IMR-90 (cell line): ENCODE data around the gene ASB1. TPM values are rescaled to one million over a fixed set of nuclear protein-coding genes. Genes with fewer than 3 reads are reported as not detected.
A peak's percentile ranks its signal among the peaks of the same experiment; 100 is the strongest.

Source experiments
- ATAC-seq: fragments of 200-7000 bp; cut with Tn5 transposase; 2 replicates; pipeline ENCODE4 v1.9.1; 2020; ENCODE audit warnings: low read depth, mild to moderate bottlenecking, moderate library complexity
- Bru-seq: library from RNA; stranded (reverse); fragments of 400-500 nt; gene quantifications from one replicate; lab custom pipeline; 2021; lab: Mats Ljungman, UMichigan
- BruChase-seq, 2 experiments: library from RNA; stranded (reverse); fragments of 400-500 nt; gene quantifications; one replicate each; lab custom pipeline; 2021; lab: Mats Ljungman, UMichigan
- BruUV-seq: library from RNA; stranded (reverse); fragments of 400-500 nt; replicated peaks from 2 replicates; lab custom pipeline; 2021; lab: Mats Ljungman, UMichigan
- CTCF ChIA-PET: fragments of 300-600 bp; formaldehyde crosslinking; extraction: SDS; loops from one replicate; lab custom pipeline; 2021; ENCODE audit warnings: antibody characterized with exemption; lab: Yijun Ruan, JAX
- POLR2A ChIA-PET: fragments of 300-600 bp; sonication (Branson Sonifier 250); formaldehyde crosslinking; loops from one replicate; lab custom pipeline; 2022; ENCODE audit warnings: antibody characterized with exemption; ENCODE audit not compliant: unreplicated experiment; lab: Charles Lee
- DNase-seq: peaks from one replicate; pipeline ENCODE4 v3.0.0; 2013
- H2AFZ ChIP-seq: replicated peaks from 2 replicates; pipeline ENCODE3; 2013; ENCODE audit warnings: low read length, mild to moderate bottlenecking; ENCODE audit not compliant: poor library complexity
- H2AK5ac ChIP-seq: 2 replicates; pipeline ENCODE4 v1.6.1; 2013; ENCODE audit warnings: low read depth, low read length, inconsistent platforms
- H2AK9ac ChIP-seq: replicated peaks from 2 replicates; pipeline ENCODE3; 2013; ENCODE audit warnings: mild to moderate bottlenecking, low read depth, low read length, moderate library complexity; ENCODE audit not compliant: poor library complexity
- H2BK120ac ChIP-seq: 2 replicates; pipeline ENCODE4 v1.6.1; 2013; ENCODE audit warnings: low read depth, low read length, inconsistent platforms
- H2BK15ac ChIP-seq: 3 replicates; pipeline ENCODE4 v1.6.1; 2013; ENCODE audit warnings: low read depth, low read length, inconsistent platforms
- H2BK20ac ChIP-seq: 2 replicates; pipeline ENCODE4 v1.6.1; 2013; ENCODE audit warnings: low read depth, mild to moderate bottlenecking, inconsistent platforms, low read length, moderate library complexity
- H2BK5ac ChIP-seq: 2 replicates; pipeline ENCODE4 v1.6.1; 2013; ENCODE audit warnings: mild to moderate bottlenecking, low read depth, low read length, inconsistent platforms; ENCODE audit not compliant: poor library complexity, severe bottlenecking
- H3K14ac ChIP-seq: replicated peaks from 2 replicates; pipeline ENCODE4 v1.6.1; 2013; ENCODE audit warnings: low read depth, low read length, inconsistent platforms
- H3K18ac ChIP-seq: 2 replicates; pipeline ENCODE4 v1.6.1; 2013; ENCODE audit warnings: low read depth, low read length, control low read depth
- H3K23ac ChIP-seq: 2 replicates; pipeline ENCODE4 v1.6.1; 2013; ENCODE audit warnings: low read depth, low read length, inconsistent platforms
- H3K27ac ChIP-seq: 2 replicates; pipeline ENCODE4 v1.5.1; 2013; ENCODE audit warnings: mild to moderate bottlenecking, control low read depth, low read length; ENCODE audit not compliant: insufficient read depth
- H3K27me3 ChIP-seq: 2 replicates; pipeline ENCODE4 v1.6.1; 2013; ENCODE audit warnings: low read length; ENCODE audit not compliant: control insufficient read depth, insufficient read depth
- H3K36me3 ChIP-seq: 2 replicates; pipeline ENCODE4 v1.6.1; 2013; ENCODE audit warnings: low read length, mixed read lengths; ENCODE audit not compliant: control insufficient read depth, insufficient read depth
- H3K4ac ChIP-seq: 2 replicates; pipeline ENCODE4 v1.6.1; 2013; ENCODE audit warnings: low read depth, low read length, inconsistent platforms
- H3K4me1 ChIP-seq: 2 replicates; pipeline ENCODE4 v1.6.1; 2013; ENCODE audit warnings: low read length, mixed read lengths; ENCODE audit not compliant: control insufficient read depth, insufficient read depth
- H3K4me2 ChIP-seq: 2 replicates; pipeline ENCODE4 v1.6.1; 2013; ENCODE audit warnings: low read depth, mild to moderate bottlenecking, control low read depth, low read length, moderate library complexity
- H3K4me3 ChIP-seq: 2 replicates; pipeline ENCODE4 v1.5.1; 2013; ENCODE audit warnings: low read depth, mild to moderate bottlenecking, control low read depth, low read length, moderate library complexity; ENCODE audit not compliant: insufficient read depth
- H3K56ac ChIP-seq: 2 replicates; pipeline ENCODE4 v1.6.1; 2013; ENCODE audit warnings: low read length, inconsistent platforms; ENCODE audit not compliant: insufficient read depth; ENCODE audit errors: extremely low read depth
- H3K79me1 ChIP-seq, 2 experiments: 2 replicates each; pipeline ENCODE4 v1.6.1; 2013; ENCODE audit warnings: low read length in 2 of 2, inconsistent platforms in 1 of 2, low read depth in 1 of 2
- H3K9ac ChIP-seq: 2 replicates; pipeline ENCODE4 v1.6.1; 2013; ENCODE audit warnings: low read depth, low read length, control low read depth
- H3K9me1 ChIP-seq: 2 replicates; pipeline ENCODE4 v1.6.1; 2013; ENCODE audit warnings: low read length, inconsistent platforms; ENCODE audit not compliant: insufficient read depth
- H3K9me3 ChIP-seq: 2 replicates; pipeline ENCODE4 v1.6.1; 2013; ENCODE audit warnings: low read length; ENCODE audit not compliant: control insufficient read depth, insufficient read depth
- H4K20me1 ChIP-seq: 2 replicates; pipeline ENCODE4 v1.6.1; 2013; ENCODE audit warnings: low read length, inconsistent platforms; ENCODE audit not compliant: insufficient read depth
- H4K5ac ChIP-seq: 2 replicates; pipeline ENCODE4 v1.6.1; 2013; ENCODE audit warnings: mild to moderate bottlenecking, low read depth, low read length, control low read depth
- H4K8ac ChIP-seq, 2 experiments: 2 replicates each; pipeline ENCODE4 v1.6.1; 2013; ENCODE audit warnings: low read depth in 2 of 2, low read length in 2 of 2, control low read depth in 1 of 2, inconsistent platforms in 1 of 2
- H4K91ac ChIP-seq: 2 replicates; pipeline ENCODE4 v1.6.1; 2013; ENCODE audit warnings: low read depth, low read length, inconsistent platforms; ENCODE audit not compliant: insufficient read depth
- BHLHE40 ChIP-seq: fragments of 150-350 bp; IDR thresholded peaks from 2 replicates; pipeline ENCODE4 v1.6.1; 2016; ENCODE audit warnings: mild to moderate bottlenecking, low read depth, low read length
- CEBPB ChIP-seq: IDR thresholded peaks from 2 replicates; pipeline ENCODE4 v1.6.1; 2012; ENCODE audit warnings: low read depth, low read length, improper control_type of control experiment
- CHD1 ChIP-seq: IDR thresholded peaks from 2 replicates; pipeline ENCODE4 v1.6.1; 2012; ENCODE audit warnings: low read depth, low read length, improper control_type of control experiment
- ELK1 ChIP-seq: fragments of 150-350 bp; IDR thresholded peaks from 2 replicates; pipeline ENCODE4 v1.6.1; 2016; ENCODE audit warnings: low read depth, mild to moderate bottlenecking, low read length, moderate library complexity, borderline replicate concordance
- MXI1 ChIP-seq: IDR thresholded peaks from 2 replicates; pipeline ENCODE4 v1.6.1; 2012; ENCODE audit warnings: low read depth, mild to moderate bottlenecking, low read length, moderate library complexity, borderline replicate concordance
- NFE2L2 ChIP-seq: fragments of 150-350 bp; IDR thresholded peaks from 2 replicates; pipeline ENCODE4 v1.6.1; 2016; ENCODE audit warnings: low read depth, mild to moderate bottlenecking, low read length
- POLR2A ChIP-seq: IDR thresholded peaks from 2 replicates; pipeline ENCODE4 v1.6.1; 2012; ENCODE audit warnings: mild to moderate bottlenecking, low read depth, low read length
- RAD21 ChIP-seq: IDR thresholded peaks from 2 replicates; pipeline ENCODE4 v1.6.1; 2012; ENCODE audit warnings: low read length, improper control_type of control experiment
- RCOR1 ChIP-seq: IDR thresholded peaks from 2 replicates; pipeline ENCODE4 v1.6.1; 2012; ENCODE audit warnings: mild to moderate bottlenecking, low read length, improper control_type of control experiment; ENCODE audit not compliant: insufficient replicate concordance
- RFX5 ChIP-seq: IDR thresholded peaks from 2 replicates; pipeline ENCODE4 v1.8.0; 2012; ENCODE audit warnings: low read depth, mild to moderate bottlenecking, low read length, moderate library complexity
- USF2 ChIP-seq: fragments of 150-350 bp; IDR thresholded peaks from 2 replicates; pipeline ENCODE4 v1.6.1; 2017; ENCODE audit warnings: mild to moderate bottlenecking, antibody characterized with exemption, low read length, low read depth
- WGBS, 2 experiments: methylation state at CpG; one replicate each; pipeline versions ENCODE4 v1.1.5 to v1.1.7; 2013; ENCODE audit warnings: missing lambda C conversion rate in 2 of 2; ENCODE audit not compliant: insufficient read length in 1 of 2; ENCODE audit errors: extremely low coverage in 2 of 2; 5-methylcytosine and 5-hydroxymethylcytosine counted together
- dilution Hi-C: fragments of 300-500 bp; cut with HindIII; formaldehyde crosslinking; loops from one replicate; pipeline ENCODE4 v1.14.3; 2018; ENCODE audit warnings: low sequenced_read_pairs; ENCODE audit not compliant: unreplicated experiment
- in situ Hi-C: fragments of 300-500 bp; cut with MboI; formaldehyde crosslinking; loops from 3 replicates; pipeline ENCODE4 v1.14.3; 2019; ENCODE audit warnings: low sequenced_read_pairs, inconsistent platforms, mixed read lengths
- intact Hi-C: fragments of 100-400 bp; cut with micrococcal nuclease; formaldehyde crosslinking; loops from 2 replicates; pipeline ENCODE4 v1.10.0; 2022
- long read RNA-seq: library from polyadenylated mRNA; unstranded; transcript quantifications from one replicate; pipeline ENCODE4 v2.0.0, GENCODE V29; 2021; ENCODE audit not compliant: unreplicated experiment
- polyA plus RNA-seq, 3 experiments: library from polyadenylated mRNA; depleted of rRNA; stranded (reverse); fragments of >200 nt; gene quantifications; 2 replicates each; pipeline ENCODE4 v1.2.3, GENCODE V29; 2012; ENCODE audit warnings: low replicate concordance in 1 of 3
- total RNA-seq: library from RNA; depleted of rRNA; stranded (reverse); fragments of >200 nt; gene quantifications from 2 replicates; pipeline ENCODE4 v1.2.3, GENCODE V29; 2012; rRNA removed

Gene ASB1
- total RNA-seq = 21.4 and 23.5 TPM in 2 replicates
- polyA plus RNA-seq (2012; rRNA removed) = 37.3 and 39.6 TPM in 2 replicates
- polyA plus RNA-seq (2012; cell fraction: cytosol; rRNA removed) = 29.3 and 37.4 TPM in 2 replicates
- polyA plus RNA-seq (2012; cell fraction: nucleus; rRNA removed; ENCODE audit: low replicate concordance) = 61.9 and 87.8 TPM in 2 replicates
- percentile 91 among the genes with signal in this experiment for Bru-seq, nascent RNA
- BruChase-seq, experiment 1, labeled RNA remaining after a 6-hour chase = percentile 83 among the genes with signal in this experiment
- BruChase-seq, experiment 2, labeled RNA remaining after a 2-hour chase = percentile 92 among the genes with signal in this experiment
- long read RNA-seq, full-length matches to known transcripts = 17 of 36 reads
- long read RNA-seq, partial matches to known transcripts = 3 of 36 reads
- long read RNA-seq, other reads (novel, unspliced or antisense) = 16 of 36 reads

GRCh38 chr2:238426568-238427434 lies at the start of gene ASB1:
Gene ASB1, plus strand, starts transcription at chr2:238426927. Its CDS starts 144 bp downstream, at chr2:238427071.
- Histone ChIP-seq H2BK120ac (peak within 1 kb of the TSS; percentile 94), H4K5ac (peak within 1 kb of the TSS; percentile 99), H2BK20ac (peak within 1 kb of the TSS; percentile 30; the same call in 1 of the 2 replicates), H3K27ac (peak within 1 kb of the TSS; percentile 99), H3K9me1 (peaks cover 9% of the 10 kb centered on the region), H3K79me1 (peaks cover 8 to 25% of the 10 kb centered on the region in 2 experiments; a peak in 3 of 4 replicates), H3K4me3 (peak within 1 kb of the TSS; percentile 96), H2AK5ac (peak within 1 kb of the TSS; percentile 95), H3K14ac (peak within 1 kb of the TSS; percentile 96), H4K20me1 (no peaks in the 10 kb centered on the region), H3K27me3 (no peaks in the 10 kb centered on the region), H4K8ac (peak within 1 kb of the TSS; percentile 73 to 95), H3K4me1 (peaks cover 9% of the 10 kb centered on the region), H3K4me2 (peak within 1 kb of the TSS; percentile 100), H3K56ac (peak within 1 kb of the TSS; percentile 95), H3K9ac (peak within 1 kb of the TSS; percentile 98), H3K9me3 (0 out of 2 replicates have a peak, but pooled peaks cover 4% of the 10 kb centered on the region), H2BK15ac (peak within 1 kb of the TSS; percentile 94; the same call in 2 of the 3 replicates), H2BK5ac (peak within 1 kb of the TSS; percentile 97), H3K18ac (peak within 1 kb of the TSS; percentile 99), H2AK9ac (peak within 1 kb of the TSS; percentile 98), H3K23ac (peak within 1 kb of the TSS; percentile 93), H3K36me3 (peaks cover 6% of the 10 kb centered on the region), H3K4ac (peak within 1 kb of the TSS; percentile 98), H4K91ac (peak within 1 kb of the TSS; percentile 96), H2AFZ (peak within 1 kb of the TSS; percentile 94)
- ChIA-PET POLR2A (interaction anchor here (0.5 kb wide), 1 partner anchor 302 kb away, joined by 3 read pairs; no protein-coding TSS in a partner anchor), CTCF (no interaction called here)
- TF ChIP-seq ELK1 (no peak), MXI1 (peak; percentile 8; the same call in 1 of the 2 replicates), POLR2A (peak; percentile 88), USF2 (0 out of 2 replicates have a peak, but pooled peaks have one; percentile 1), BHLHE40 (peak; percentile 46), NFE2L2 (no peak), RAD21 (no peak; the same call in 1 of the 2 replicates), CEBPB (0 out of 2 replicates have a peak, but pooled peaks have one; percentile 20), CHD1 (0 out of 2 replicates have a peak, but pooled peaks have one; percentile 25), RFX5 (no peak), RCOR1 (no peak)
- no TSS peak for BruUV-seq
- in situ Hi-C loops (no loop called here), intact Hi-C loops (no loop called here), dilution Hi-C loops (no loop called here)
- WGBS, 2 experiments = 0% methylated on average over 58 of the region's 104 CpGs; no CpG with 5 or more reads in 1 of the 2 experiments
- DNase-seq (peak; percentile 85), ATAC-seq (peak; percentile 87)
